ENCODE data around the gene AQP5.

- TF ChIP-seq, protein P1, sequence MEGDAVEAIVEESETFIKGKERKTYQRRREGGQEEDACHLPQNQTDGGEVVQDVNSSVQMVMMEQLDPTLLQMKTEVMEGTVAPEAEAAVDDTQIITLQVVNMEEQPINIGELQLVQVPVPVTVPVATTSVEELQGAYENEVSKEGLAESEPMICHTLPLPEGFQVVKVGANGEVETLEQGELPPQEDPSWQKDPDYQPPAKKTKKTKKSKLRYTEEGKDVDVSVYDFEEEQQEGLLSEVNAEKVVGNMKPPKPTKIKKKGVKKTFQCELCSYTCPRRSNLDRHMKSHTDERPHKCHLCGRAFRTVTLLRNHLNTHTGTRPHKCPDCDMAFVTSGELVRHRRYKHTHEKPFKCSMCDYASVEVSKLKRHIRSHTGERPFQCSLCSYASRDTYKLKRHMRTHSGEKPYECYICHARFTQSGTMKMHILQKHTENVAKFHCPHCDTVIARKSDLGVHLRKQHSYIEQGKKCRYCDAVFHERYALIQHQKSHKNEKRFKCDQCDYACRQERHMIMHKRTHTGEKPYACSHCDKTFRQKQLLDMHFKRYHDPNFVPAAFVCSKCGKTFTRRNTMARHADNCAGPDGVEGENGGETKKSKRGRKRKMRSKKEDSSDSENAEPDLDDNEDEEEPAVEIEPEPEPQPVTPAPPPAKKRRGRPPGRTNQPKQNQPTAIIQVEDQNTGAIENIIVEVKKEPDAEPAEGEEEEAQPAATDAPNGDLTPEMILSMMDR (conservative IDR thresholded peaks at IDR 0.05) = no peak
- no peak for TF ChIP-seq ZFX (IDR thresholded peaks at IDR 0.05)
Observed at GRCh38 chr12:49962861-49963765, 1.4 kb downstream of the AQP5 start.

Data from C4-2B (cell line).